Activated CD8-positive, alpha-beta T cell treated with anti-CD3 and anti-CD28 coated beads for 36 hours (primary cell): ENCODE measurements around the gene CCL7. TPM values are rescaled to one million over a fixed set of nuclear protein-coding genes. Genes with fewer than 3 reads are reported as not detected.

Experiments
- ATAC-seq: fragments of 200-7000 bp; cut with Tn5 transposase; one replicate; pipeline ENCODE4 v1.10.0; 2021; ENCODE audit warnings: mild to moderate bottlenecking, moderate library complexity
- CTCF ChIA-PET: fragments of 350-600 bp; sonication (Branson Sonifier 250); formaldehyde crosslinking; loops from one replicate; lab custom pipeline; 2021; ENCODE audit warnings: antibody characterized with exemption; lab: Charles Lee
- POLR2A ChIA-PET: fragments of 350-600 bp; sonication (Branson Sonifier 250); formaldehyde crosslinking; loops from one replicate; lab custom pipeline; 2021; ENCODE audit warnings: antibody characterized with exemption; lab: Charles Lee
- DNase-seq: peaks from one replicate; pipeline ENCODE4 v3.0.0-alpha.2; 2020
- H3K27ac Mint-ChIP-seq: one replicate; pipeline ENCODE4 v1.8.0; 2021; ENCODE audit warnings: mild to moderate bottlenecking, mixed read lengths
- H3K27me3 Mint-ChIP-seq: one replicate; pipeline ENCODE4 v1.8.0; 2021; ENCODE audit warnings: mixed read lengths
- H3K36me3 Mint-ChIP-seq: one replicate; pipeline ENCODE4 v1.8.0; 2021; ENCODE audit warnings: low read depth, mixed read lengths
- H3K4me1 Mint-ChIP-seq: one replicate; pipeline ENCODE4 v1.8.0; 2021; ENCODE audit warnings: low read depth, mixed read lengths
- H3K4me3 Mint-ChIP-seq: one replicate; pipeline ENCODE4 v1.8.0; 2021; ENCODE audit warnings: mild to moderate bottlenecking, moderate library complexity, mixed read lengths
- H3K9me3 Mint-ChIP-seq: one replicate; pipeline ENCODE4 v1.8.0; 2021; ENCODE audit warnings: mixed read lengths
- CTCF ChIP-seq: fragments of 200-600 bp; IDR thresholded peaks from one replicate; pipeline ENCODE4 v1.8.0; 2022; ENCODE audit warnings: antibody characterized with exemption, mild to moderate bottlenecking
- intact Hi-C: fragments of 100-400 bp; cut with micrococcal nuclease; formaldehyde crosslinking; loops from one replicate; pipeline ENCODE4 v1.10.0; 2022
- total RNA-seq, 2 experiments: library from RNA; stranded (reverse); gene quantifications; one replicate each; pipeline ENCODE4 v1.2.3, GENCODE V29; 2021

CCL7 gene
- total RNA-seq, 2 experiments from 2014 or later: not detected

- peaks cover 3% of the 10 kb centered on the region for H3K4me1 Mint-ChIP-seq
- H3K36me3 Mint-ChIP-seq: no peaks in the 10 kb centered on the region
- no peak overlapping the region for H3K27ac Mint-ChIP-seq
- H3K27me3 Mint-ChIP-seq: peaks cover 11% of the 10 kb centered on the region
- CTCF ChIA-PET: no interaction called here
- TF ChIP-seq CTCF: no peak
- no peaks in the 10 kb centered on the region for H3K9me3 Mint-ChIP-seq
- POLR2A ChIA-PET: no interaction called here
- no peak overlapping the region for H3K4me3 Mint-ChIP-seq
- ATAC-seq (no peak), DNase-seq (no peak)
- intact Hi-C loops: no loop called here
Measured at GRCh38 chr17:34251186-34251585, 18.8 kb upstream of the CCL7 start.

GRCh38 chr17:34252095-34252443 is 18.0 kb upstream of the CCL7 start:
- Mint-ChIP-seq H3K4me3 (no peak overlapping the region), H3K9me3 (no peaks in the 10 kb centered on the region), H3K4me1 (peaks cover 3% of the 10 kb centered on the region), H3K36me3 (no peaks in the 10 kb centered on the region), H3K27ac (no peak overlapping the region), H3K27me3 (peaks cover 11% of the 10 kb centered on the region)
- POLR2A ChIA-PET: no interaction called here
- intact Hi-C loops: no loop called here
- no peak for ATAC-seq
- no peak for TF ChIP-seq CTCF
- CTCF ChIA-PET: interaction anchor here (0.8 to 0.9 kb wide), 2 partner anchors 51 to 109 kb away, joined by 3 to 4 read pairs; no protein-coding TSS in a partner anchor
- DNase-seq: no peak

GRCh38 chr17:34252444-34253138 is 17.4 kb upstream of the CCL7 start:
- peaks cover 3% of the 10 kb centered on the region for H3K4me1 Mint-ChIP-seq
- CTCF ChIA-PET: interaction anchor here (0.8 to 0.9 kb wide), 2 partner anchors 52 to 108 kb away, joined by 3 to 4 read pairs; no protein-coding TSS in a partner anchor
- TF ChIP-seq CTCF: no peak
- intact Hi-C loops: no loop called here
- H3K9me3 Mint-ChIP-seq: no peaks in the 10 kb centered on the region
- no peak overlapping the region for H3K27ac Mint-ChIP-seq
- no peak overlapping the region for H3K4me3 Mint-ChIP-seq
- peaks cover 16% of the 10 kb centered on the region for H3K27me3 Mint-ChIP-seq
- DNase-seq (no peak), ATAC-seq (no peak)
- POLR2A ChIA-PET: no interaction called here
- no peaks in the 10 kb centered on the region for H3K36me3 Mint-ChIP-seq

GRCh38 chr17:34253139-34253525 is 16.9 kb upstream of the CCL7 start:
- no peak for DNase-seq

More at GRCh38 chr17:34253139-34253525, 16.9 kb upstream of the CCL7 start:
- Mint-ChIP-seq H3K27me3 (peaks cover 19% of the 10 kb centered on the region), H3K4me1 (peaks cover 3% of the 10 kb centered on the region), H3K36me3 (no peaks in the 10 kb centered on the region), H3K27ac (no peak overlapping the region), H3K9me3 (no peaks in the 10 kb centered on the region), H3K4me3 (no peak overlapping the region)
- POLR2A ChIA-PET: no interaction called here
- no peak for ATAC-seq
- CTCF ChIA-PET: no interaction called here
- intact Hi-C loops: no loop called here
- no peak for TF ChIP-seq CTCF
